Measurements from ENCODE around the gene MINK1. TPM values are rescaled to one million over a fixed set of nuclear protein-coding genes. Genes with fewer than 3 reads are reported as not detected.
A peak's percentile ranks its signal among the peaks of the same experiment; 100 is the strongest.

The MINK1 gene
- total and polyA plus RNA-seq, 10 of the 15 experiments (the other 5 are each of a cell fraction or from before 2014, with no cell fraction given), result 0.08 to 55.6 (median 15.0) TPM

GRCh38 chr17:4946312-4946976 lies 113.3 kb downstream of the MINK1 start (continued):
- TF ChIP-seq PBX3 (IDR thresholded peaks at IDR 0.05; ENCODE audit: insufficient replicate concordance, low read depth, low read length) (no peak), POLR2AphosphoS5 (IDR thresholded peaks at IDR 0.05; ENCODE audit: low read length) (peak; percentile 77), EED (IDR thresholded peaks at IDR 0.05; ENCODE audit: low read depth) (peak; percentile 73; the same call in 1 of the 2 replicates), BACH1 (IDR thresholded peaks at IDR 0.05; ENCODE audit: borderline replicate concordance) (no peak), TCF12 (IDR thresholded peaks at IDR 0.05; ENCODE audit: low read depth, low read length) (no peak), CEBPB (IDR thresholded peaks at IDR 0.05; ENCODE audit: borderline replicate concordance in 1 of 2, low read depth in 2 of 2, low read length in 2 of 2) (no peak), MYB (IDR thresholded peaks at IDR 0.05; ENCODE audit: borderline replicate concordance, low read depth, low read length) (no peak), ZNF207 (IDR thresholded peaks at IDR 0.05; ENCODE audit: borderline replicate concordance) (no peak), MTA2 (IDR thresholded peaks at IDR 0.05; ENCODE audit: low read depth) (0 out of 2 replicates have a peak, but pooled peaks have one; percentile 16), DPF2 (IDR thresholded peaks at IDR 0.05) (peak; percentile 24; the same call in 1 of the 2 replicates), LARP7 (IDR thresholded peaks at IDR 0.05) (0 out of 2 replicates have a peak, but pooled peaks have one; percentile 28), EP300 (IDR thresholded peaks at IDR 0.05; ENCODE audit: borderline replicate concordance in 1 of 2, control insufficient read depth in 1 of 2, low read depth in 2 of 2, low read length in 2 of 2) (no peak), ZNF274 (IDR thresholded peaks at IDR 0.05; ENCODE audit: insufficient read depth, insufficient read length) (no peak), ETV6 (conservative IDR thresholded peaks at IDR 0.05 in 1 of 2, IDR thresholded peaks at IDR 0.05 in 1 of 2; ENCODE audit: borderline replicate concordance in 1 of 2, low read depth in 1 of 2) (no peak), POLR2AphosphoS2 (IDR thresholded peaks at IDR 0.05; ENCODE audit: low read depth, low read length) (no peak), ZNF592 (IDR thresholded peaks at IDR 0.05) (no peak), SUZ12 (IDR thresholded peaks at IDR 0.05; ENCODE audit: unreplicated experiment) (no peak), BMI1 (IDR thresholded peaks at IDR 0.05; ENCODE audit: borderline replicate concordance) (no peak; the same call in 1 of the 2 replicates), PAX5 (IDR thresholded peaks at IDR 0.05; ENCODE audit: borderline replicate concordance, low read depth, low read length) (0 out of 2 replicates have a peak, but pooled peaks have one; percentile 12), ZBED1 (IDR thresholded peaks at IDR 0.05; ENCODE audit: borderline replicate concordance) (0 out of 2 replicates have a peak, but pooled peaks have one; percentile 20)
- TF ChIP-seq, protein P1, sequence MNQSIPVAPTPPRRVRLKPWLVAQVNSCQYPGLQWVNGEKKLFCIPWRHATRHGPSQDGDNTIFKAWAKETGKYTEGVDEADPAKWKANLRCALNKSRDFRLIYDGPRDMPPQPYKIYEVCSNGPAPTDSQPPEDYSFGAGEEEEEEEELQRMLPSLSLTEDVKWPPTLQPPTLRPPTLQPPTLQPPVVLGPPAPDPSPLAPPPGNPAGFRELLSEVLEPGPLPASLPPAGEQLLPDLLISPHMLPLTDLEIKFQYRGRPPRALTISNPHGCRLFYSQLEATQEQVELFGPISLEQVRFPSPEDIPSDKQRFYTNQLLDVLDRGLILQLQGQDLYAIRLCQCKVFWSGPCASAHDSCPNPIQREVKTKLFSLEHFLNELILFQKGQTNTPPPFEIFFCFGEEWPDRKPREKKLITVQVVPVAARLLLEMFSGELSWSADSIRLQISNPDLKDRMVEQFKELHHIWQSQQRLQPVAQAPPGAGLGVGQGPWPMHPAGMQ (IDR thresholded peaks at IDR 0.05; ENCODE audit: borderline replicate concordance), result no peak
- TF ChIP-seq, protein P2, sequence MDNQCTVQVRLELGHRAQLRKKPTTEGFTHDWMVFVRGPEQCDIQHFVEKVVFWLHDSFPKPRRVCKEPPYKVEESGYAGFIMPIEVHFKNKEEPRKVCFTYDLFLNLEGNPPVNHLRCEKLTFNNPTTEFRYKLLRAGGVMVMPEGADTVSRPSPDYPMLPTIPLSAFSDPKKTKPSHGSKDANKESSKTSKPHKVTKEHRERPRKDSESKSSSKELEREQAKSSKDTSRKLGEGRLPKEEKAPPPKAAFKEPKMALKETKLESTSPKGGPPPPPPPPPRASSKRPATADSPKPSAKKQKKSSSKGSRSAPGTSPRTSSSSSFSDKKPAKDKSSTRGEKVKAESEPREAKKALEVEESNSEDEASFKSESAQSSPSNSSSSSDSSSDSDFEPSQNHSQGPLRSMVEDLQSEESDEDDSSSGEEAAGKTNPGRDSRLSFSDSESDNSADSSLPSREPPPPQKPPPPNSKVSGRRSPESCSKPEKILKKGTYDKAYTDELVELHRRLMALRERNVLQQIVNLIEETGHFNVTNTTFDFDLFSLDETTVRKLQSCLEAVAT (IDR thresholded peaks at IDR 0.05), result peak; percentile 73; the same call in 1 of the 2 replicates
